WTC11 (cell line): ENCODE data around the gene SLC34A1. TPM values are rescaled to one million over a fixed set of nuclear protein-coding genes. Genes with fewer than 3 reads are reported as not detected.

ENCODE experiments used
- ATAC-seq: fragments of 200-7000 bp; cut with Tn5 transposase; 2 replicates; pipeline ENCODE4 v1.10.0; 2021; ENCODE audit warnings: mild to moderate bottlenecking, moderate library complexity
- CTCF ChIA-PET: fragments of 300-600 bp; sonication (Branson Sonifier 250); formaldehyde crosslinking; loops from one replicate; lab custom pipeline; 2021; ENCODE audit warnings: antibody characterized with exemption; lab: Charles Lee
- POLR2A ChIA-PET: fragments of 350-600 bp; sonication (Branson Sonifier 250); formaldehyde crosslinking; loops from one replicate; lab custom pipeline; 2021; ENCODE audit warnings: antibody characterized with exemption; lab: Charles Lee
- DNase-seq: peaks from one replicate; pipeline ENCODE4 v3.0.0; 2021; ENCODE audit warnings: low spot score
- H3K27ac Mint-ChIP-seq: 2 replicates; pipeline ENCODE4 v1.8.0; 2021; ENCODE audit warnings: mixed read lengths
- H3K27me3 Mint-ChIP-seq: 2 replicates; pipeline ENCODE4 v1.8.0; 2021; ENCODE audit warnings: low read depth, mild to moderate bottlenecking, moderate library complexity, mixed read lengths
- H3K36me3 Mint-ChIP-seq: 2 replicates; pipeline ENCODE4 v1.8.0; 2021; ENCODE audit warnings: mixed read lengths
- H3K4me1 Mint-ChIP-seq: 2 replicates; pipeline ENCODE4 v1.8.0; 2022; ENCODE audit warnings: mixed read lengths
- H3K4me3 Mint-ChIP-seq: 2 replicates; pipeline ENCODE4 v1.8.0; 2021; ENCODE audit warnings: mild to moderate bottlenecking, moderate library complexity, mixed read lengths
- H3K9me3 Mint-ChIP-seq: 2 replicates; pipeline ENCODE4 v1.8.0; 2021; ENCODE audit warnings: mixed read lengths
- EMX1 ChIP-seq: fragments of 250-450 bp; sonication (Bioruptor Pico); IDR thresholded peaks from 2 replicates; pipeline ENCODE4 v1.8.0; 2021; ENCODE audit warnings: mild to moderate bottlenecking
- SMAD3 ChIP-seq: sonication (generic); formaldehyde crosslinking; IDR thresholded peaks from 2 replicates; pipeline ENCODE4 v1.8.0; 2022; ENCODE audit warnings: missing genetic modification reagents, mild to moderate bottlenecking, borderline replicate concordance
- SMAD4 ChIP-seq: sonication (generic); formaldehyde crosslinking; IDR thresholded peaks from 2 replicates; pipeline ENCODE4 v1.8.0; 2022; ENCODE audit warnings: mild to moderate bottlenecking, missing genetic modification reagents
- SOX15 ChIP-seq: fragments of 250-450 bp; sonication (Bioruptor Pico); IDR thresholded peaks from 2 replicates; pipeline ENCODE4 v1.9.0; 2021; ENCODE audit warnings: mild to moderate bottlenecking
- SP1 ChIP-seq: sonication (generic); formaldehyde crosslinking; conservative IDR thresholded peaks from 2 replicates; pipeline ENCODE4 v1.8.1; 2022; ENCODE audit warnings: missing genetic modification reagents
- TEAD4 ChIP-seq: sonication (generic); formaldehyde crosslinking; IDR thresholded peaks from 2 replicates; pipeline ENCODE4 v1.8.0; 2022; ENCODE audit warnings: mild to moderate bottlenecking, missing genetic modification reagents
- ZNF219 ChIP-seq: sonication (generic); formaldehyde crosslinking; IDR thresholded peaks from 2 replicates; pipeline ENCODE4 v1.8.0; 2023; ENCODE audit warnings: missing genetic modification reagents, mild to moderate bottlenecking, borderline replicate concordance
- ZNF317 ChIP-seq: sonication (generic); formaldehyde crosslinking; IDR thresholded peaks from 2 replicates; pipeline ENCODE4 v1.8.1; 2023; ENCODE audit warnings: low read depth, mild to moderate bottlenecking, moderate library complexity, missing genetic modification reagents, borderline replicate concordance
- ZNF416 ChIP-seq: fragments of 250-450 bp; sonication (Bioruptor Pico); IDR thresholded peaks from 2 replicates; pipeline ENCODE4 v1.9.0; 2021; ENCODE audit warnings: mild to moderate bottlenecking, inconsistent platforms
- ZNF423 ChIP-seq: fragments of 250-450 bp; sonication (Bioruptor Pico); IDR thresholded peaks from 2 replicates; pipeline ENCODE4 v2.1.2; 2022; ENCODE audit warnings: mild to moderate bottlenecking, moderate library complexity
- total RNA-seq: library from RNA; stranded (reverse); gene quantifications from 3 replicates; pipeline ENCODE4 v1.2.3, GENCODE V29; 2021
- TF ChIP-seq, protein P1 (sequence below): sonication (generic); formaldehyde crosslinking; IDR thresholded peaks from 2 replicates; pipeline ENCODE4 v1.8.1; 2023; ENCODE audit warnings: mild to moderate bottlenecking, missing genetic modification reagents, borderline replicate concordance
- TF ChIP-seq, protein P2 (sequence below): sonication (generic); formaldehyde crosslinking; IDR thresholded peaks from 2 replicates; pipeline ENCODE4 v1.8.1; 2022; ENCODE audit warnings: mild to moderate bottlenecking, missing genetic modification reagents, moderate library complexity, borderline replicate concordance
- TF ChIP-seq, protein P3 (sequence below): sonication (generic); formaldehyde crosslinking; IDR thresholded peaks from 2 replicates; pipeline ENCODE4 v1.8.0; 2022; ENCODE audit warnings: missing genetic modification reagents
- TF ChIP-seq, protein P4 (sequence below): sonication (generic); formaldehyde crosslinking; IDR thresholded peaks from 2 replicates; pipeline ENCODE4 v1.8.1; 2023; ENCODE audit warnings: mild to moderate bottlenecking, missing genetic modification reagents
- TF ChIP-seq, protein P5 (sequence below): sonication (generic); formaldehyde crosslinking; IDR thresholded peaks from 2 replicates; pipeline ENCODE4 v1.8.0; 2023; ENCODE audit warnings: missing genetic modification reagents
- TF ChIP-seq, protein P6 (sequence below): sonication (generic); formaldehyde crosslinking; IDR thresholded peaks from 2 replicates; pipeline ENCODE4 v1.8.1; 2022; ENCODE audit warnings: low read depth, missing genetic modification reagents, borderline replicate concordance
- TF ChIP-seq, protein P7 (sequence below): fragments of 250-450 bp; sonication (Bioruptor Pico); IDR thresholded peaks from 2 replicates; pipeline ENCODE4 v1.8.0; 2021; ENCODE audit warnings: mild to moderate bottlenecking
- TF ChIP-seq, protein P8 (sequence below): sonication (generic); formaldehyde crosslinking; IDR thresholded peaks from 2 replicates; pipeline ENCODE4 v1.8.0; 2023; ENCODE audit warnings: missing genetic modification reagents, mild to moderate bottlenecking, borderline replicate concordance

SLC34A1 gene
- total RNA-seq, 1 experiment from 2014 or later: not detected

DNA sequence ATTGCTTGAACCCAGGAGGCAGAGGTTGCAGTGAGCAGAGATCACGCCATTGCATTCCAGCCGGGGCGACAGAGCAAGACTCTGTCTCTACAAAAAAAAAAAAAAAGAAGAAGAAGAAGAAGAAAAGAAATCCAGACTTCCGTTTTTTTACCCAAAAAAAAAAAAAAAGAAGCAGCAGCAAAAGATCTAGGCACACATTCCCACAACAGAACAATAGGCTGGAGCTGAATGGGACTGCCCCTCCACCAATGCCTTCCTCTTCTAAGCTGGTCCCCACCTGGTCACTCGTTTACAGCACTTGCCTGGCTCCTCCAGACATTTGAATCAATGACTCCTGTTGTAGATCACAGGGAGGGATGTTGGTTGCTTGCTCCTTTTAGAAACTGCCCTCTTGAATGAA, 31.1 kb upstream of the SLC34A1 start:
- no peak for TF ChIP-seq EMX1 (CRISPR knock-in tag)
- TF ChIP-seq SMAD3 (CRISPR knock-in tag): no peak
- no peak for TF ChIP-seq ZNF416 (CRISPR knock-in tag)
- TF ChIP-seq SMAD4 (CRISPR knock-in tag): no peak
- TF ChIP-seq, protein P1, sequence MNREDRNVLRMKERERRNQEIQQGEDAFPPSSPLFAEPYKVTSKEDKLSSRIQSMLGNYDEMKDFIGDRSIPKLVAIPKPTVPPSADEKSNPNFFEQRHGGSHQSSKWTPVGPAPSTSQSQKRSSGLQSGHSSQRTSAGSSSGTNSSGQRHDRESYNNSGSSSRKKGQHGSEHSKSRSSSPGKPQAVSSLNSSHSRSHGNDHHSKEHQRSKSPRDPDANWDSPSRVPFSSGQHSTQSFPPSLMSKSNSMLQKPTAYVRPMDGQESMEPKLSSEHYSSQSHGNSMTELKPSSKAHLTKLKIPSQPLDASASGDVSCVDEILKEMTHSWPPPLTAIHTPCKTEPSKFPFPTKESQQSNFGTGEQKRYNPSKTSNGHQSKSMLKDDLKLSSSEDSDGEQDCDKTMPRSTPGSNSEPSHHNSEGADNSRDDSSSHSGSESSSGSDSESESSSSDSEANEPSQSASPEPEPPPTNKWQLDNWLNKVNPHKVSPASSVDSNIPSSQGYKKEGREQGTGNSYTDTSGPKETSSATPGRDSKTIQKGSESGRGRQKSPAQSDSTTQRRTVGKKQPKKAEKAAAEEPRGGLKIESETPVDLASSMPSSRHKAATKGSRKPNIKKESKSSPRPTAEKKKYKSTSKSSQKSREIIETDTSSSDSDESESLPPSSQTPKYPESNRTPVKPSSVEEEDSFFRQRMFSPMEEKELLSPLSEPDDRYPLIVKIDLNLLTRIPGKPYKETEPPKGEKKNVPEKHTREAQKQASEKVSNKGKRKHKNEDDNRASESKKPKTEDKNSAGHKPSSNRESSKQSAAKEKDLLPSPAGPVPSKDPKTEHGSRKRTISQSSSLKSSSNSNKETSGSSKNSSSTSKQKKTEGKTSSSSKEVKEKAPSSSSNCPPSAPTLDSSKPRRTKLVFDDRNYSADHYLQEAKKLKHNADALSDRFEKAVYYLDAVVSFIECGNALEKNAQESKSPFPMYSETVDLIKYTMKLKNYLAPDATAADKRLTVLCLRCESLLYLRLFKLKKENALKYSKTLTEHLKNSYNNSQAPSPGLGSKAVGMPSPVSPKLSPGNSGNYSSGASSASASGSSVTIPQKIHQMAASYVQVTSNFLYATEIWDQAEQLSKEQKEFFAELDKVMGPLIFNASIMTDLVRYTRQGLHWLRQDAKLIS (CRISPR knock-in tag): no peak
- TF ChIP-seq, protein P2, sequence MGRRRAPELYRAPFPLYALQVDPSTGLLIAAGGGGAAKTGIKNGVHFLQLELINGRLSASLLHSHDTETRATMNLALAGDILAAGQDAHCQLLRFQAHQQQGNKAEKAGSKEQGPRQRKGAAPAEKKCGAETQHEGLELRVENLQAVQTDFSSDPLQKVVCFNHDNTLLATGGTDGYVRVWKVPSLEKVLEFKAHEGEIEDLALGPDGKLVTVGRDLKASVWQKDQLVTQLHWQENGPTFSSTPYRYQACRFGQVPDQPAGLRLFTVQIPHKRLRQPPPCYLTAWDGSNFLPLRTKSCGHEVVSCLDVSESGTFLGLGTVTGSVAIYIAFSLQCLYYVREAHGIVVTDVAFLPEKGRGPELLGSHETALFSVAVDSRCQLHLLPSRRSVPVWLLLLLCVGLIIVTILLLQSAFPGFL: no peak
- TF ChIP-seq, protein P3, sequence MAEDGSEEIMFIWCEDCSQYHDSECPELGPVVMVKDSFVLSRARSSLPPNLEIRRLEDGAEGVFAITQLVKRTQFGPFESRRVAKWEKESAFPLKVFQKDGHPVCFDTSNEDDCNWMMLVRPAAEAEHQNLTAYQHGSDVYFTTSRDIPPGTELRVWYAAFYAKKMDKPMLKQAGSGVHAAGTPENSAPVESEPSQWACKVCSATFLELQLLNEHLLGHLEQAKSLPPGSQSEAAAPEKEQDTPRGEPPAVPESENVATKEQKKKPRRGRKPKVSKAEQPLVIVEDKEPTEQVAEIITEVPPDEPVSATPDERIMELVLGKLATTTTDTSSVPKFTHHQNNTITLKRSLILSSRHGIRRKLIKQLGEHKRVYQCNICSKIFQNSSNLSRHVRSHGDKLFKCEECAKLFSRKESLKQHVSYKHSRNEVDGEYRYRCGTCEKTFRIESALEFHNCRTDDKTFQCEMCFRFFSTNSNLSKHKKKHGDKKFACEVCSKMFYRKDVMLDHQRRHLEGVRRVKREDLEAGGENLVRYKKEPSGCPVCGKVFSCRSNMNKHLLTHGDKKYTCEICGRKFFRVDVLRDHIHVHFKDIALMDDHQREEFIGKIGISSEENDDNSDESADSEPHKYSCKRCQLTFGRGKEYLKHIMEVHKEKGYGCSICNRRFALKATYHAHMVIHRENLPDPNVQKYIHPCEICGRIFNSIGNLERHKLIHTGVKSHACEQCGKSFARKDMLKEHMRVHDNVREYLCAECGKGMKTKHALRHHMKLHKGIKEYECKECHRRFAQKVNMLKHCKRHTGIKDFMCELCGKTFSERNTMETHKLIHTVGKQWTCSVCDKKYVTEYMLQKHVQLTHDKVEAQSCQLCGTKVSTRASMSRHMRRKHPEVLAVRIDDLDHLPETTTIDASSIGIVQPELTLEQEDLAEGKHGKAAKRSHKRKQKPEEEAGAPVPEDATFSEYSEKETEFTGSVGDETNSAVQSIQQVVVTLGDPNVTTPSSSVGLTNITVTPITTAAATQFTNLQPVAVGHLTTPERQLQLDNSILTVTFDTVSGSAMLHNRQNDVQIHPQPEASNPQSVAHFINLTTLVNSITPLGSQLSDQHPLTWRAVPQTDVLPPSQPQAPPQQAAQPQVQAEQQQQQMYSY (CRISPR knock-in tag): no peak
- TF ChIP-seq, protein P4, sequence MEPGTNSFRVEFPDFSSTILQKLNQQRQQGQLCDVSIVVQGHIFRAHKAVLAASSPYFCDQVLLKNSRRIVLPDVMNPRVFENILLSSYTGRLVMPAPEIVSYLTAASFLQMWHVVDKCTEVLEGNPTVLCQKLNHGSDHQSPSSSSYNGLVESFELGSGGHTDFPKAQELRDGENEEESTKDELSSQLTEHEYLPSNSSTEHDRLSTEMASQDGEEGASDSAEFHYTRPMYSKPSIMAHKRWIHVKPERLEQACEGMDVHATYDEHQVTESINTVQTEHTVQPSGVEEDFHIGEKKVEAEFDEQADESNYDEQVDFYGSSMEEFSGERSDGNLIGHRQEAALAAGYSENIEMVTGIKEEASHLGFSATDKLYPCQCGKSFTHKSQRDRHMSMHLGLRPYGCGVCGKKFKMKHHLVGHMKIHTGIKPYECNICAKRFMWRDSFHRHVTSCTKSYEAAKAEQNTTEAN: no peak
- TF ChIP-seq SOX15 (CRISPR knock-in tag): no peak
- TF ChIP-seq, protein P5, sequence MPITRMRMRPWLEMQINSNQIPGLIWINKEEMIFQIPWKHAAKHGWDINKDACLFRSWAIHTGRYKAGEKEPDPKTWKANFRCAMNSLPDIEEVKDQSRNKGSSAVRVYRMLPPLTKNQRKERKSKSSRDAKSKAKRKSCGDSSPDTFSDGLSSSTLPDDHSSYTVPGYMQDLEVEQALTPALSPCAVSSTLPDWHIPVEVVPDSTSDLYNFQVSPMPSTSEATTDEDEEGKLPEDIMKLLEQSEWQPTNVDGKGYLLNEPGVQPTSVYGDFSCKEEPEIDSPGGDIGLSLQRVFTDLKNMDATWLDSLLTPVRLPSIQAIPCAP (CRISPR knock-in tag): no peak
- TF ChIP-seq ZNF317 (CRISPR knock-in tag): no peak
- TF ChIP-seq, protein P6, sequence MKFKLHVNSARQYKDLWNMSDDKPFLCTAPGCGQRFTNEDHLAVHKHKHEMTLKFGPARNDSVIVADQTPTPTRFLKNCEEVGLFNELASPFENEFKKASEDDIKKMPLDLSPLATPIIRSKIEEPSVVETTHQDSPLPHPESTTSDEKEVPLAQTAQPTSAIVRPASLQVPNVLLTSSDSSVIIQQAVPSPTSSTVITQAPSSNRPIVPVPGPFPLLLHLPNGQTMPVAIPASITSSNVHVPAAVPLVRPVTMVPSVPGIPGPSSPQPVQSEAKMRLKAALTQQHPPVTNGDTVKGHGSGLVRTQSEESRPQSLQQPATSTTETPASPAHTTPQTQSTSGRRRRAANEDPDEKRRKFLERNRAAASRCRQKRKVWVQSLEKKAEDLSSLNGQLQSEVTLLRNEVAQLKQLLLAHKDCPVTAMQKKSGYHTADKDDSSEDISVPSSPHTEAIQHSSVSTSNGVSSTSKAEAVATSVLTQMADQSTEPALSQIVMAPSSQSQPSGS (CRISPR knock-in tag): no peak
- no peak for TF ChIP-seq TEAD4 (CRISPR knock-in tag)
- TF ChIP-seq, protein P7, sequence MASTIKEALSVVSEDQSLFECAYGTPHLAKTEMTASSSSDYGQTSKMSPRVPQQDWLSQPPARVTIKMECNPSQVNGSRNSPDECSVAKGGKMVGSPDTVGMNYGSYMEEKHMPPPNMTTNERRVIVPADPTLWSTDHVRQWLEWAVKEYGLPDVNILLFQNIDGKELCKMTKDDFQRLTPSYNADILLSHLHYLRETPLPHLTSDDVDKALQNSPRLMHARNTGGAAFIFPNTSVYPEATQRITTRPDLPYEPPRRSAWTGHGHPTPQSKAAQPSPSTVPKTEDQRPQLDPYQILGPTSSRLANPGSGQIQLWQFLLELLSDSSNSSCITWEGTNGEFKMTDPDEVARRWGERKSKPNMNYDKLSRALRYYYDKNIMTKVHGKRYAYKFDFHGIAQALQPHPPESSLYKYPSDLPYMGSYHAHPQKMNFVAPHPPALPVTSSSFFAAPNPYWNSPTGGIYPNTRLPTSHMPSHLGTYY (CRISPR knock-in tag): no peak
- no peak for TF ChIP-seq SP1 (CRISPR knock-in tag)
- TF ChIP-seq, protein P8, sequence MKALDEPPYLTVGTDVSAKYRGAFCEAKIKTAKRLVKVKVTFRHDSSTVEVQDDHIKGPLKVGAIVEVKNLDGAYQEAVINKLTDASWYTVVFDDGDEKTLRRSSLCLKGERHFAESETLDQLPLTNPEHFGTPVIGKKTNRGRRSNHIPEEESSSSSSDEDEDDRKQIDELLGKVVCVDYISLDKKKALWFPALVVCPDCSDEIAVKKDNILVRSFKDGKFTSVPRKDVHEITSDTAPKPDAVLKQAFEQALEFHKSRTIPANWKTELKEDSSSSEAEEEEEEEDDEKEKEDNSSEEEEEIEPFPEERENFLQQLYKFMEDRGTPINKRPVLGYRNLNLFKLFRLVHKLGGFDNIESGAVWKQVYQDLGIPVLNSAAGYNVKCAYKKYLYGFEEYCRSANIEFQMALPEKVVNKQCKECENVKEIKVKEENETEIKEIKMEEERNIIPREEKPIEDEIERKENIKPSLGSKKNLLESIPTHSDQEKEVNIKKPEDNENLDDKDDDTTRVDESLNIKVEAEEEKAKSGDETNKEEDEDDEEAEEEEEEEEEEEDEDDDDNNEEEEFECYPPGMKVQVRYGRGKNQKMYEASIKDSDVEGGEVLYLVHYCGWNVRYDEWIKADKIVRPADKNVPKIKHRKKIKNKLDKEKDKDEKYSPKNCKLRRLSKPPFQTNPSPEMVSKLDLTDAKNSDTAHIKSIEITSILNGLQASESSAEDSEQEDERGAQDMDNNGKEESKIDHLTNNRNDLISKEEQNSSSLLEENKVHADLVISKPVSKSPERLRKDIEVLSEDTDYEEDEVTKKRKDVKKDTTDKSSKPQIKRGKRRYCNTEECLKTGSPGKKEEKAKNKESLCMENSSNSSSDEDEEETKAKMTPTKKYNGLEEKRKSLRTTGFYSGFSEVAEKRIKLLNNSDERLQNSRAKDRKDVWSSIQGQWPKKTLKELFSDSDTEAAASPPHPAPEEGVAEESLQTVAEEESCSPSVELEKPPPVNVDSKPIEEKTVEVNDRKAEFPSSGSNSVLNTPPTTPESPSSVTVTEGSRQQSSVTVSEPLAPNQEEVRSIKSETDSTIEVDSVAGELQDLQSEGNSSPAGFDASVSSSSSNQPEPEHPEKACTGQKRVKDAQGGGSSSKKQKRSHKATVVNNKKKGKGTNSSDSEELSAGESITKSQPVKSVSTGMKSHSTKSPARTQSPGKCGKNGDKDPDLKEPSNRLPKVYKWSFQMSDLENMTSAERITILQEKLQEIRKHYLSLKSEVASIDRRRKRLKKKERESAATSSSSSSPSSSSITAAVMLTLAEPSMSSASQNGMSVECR (CRISPR knock-in tag): no peak
- TF ChIP-seq ZNF423 (CRISPR knock-in tag): no peak
- TF ChIP-seq ZNF219 (CRISPR knock-in tag): no peak
- peaks cover 25% of the 10 kb centered on the region for H3K4me1 Mint-ChIP-seq
- ATAC-seq (no peak), DNase-seq (no peak)
- peaks cover 10% of the 10 kb centered on the region for H3K36me3 Mint-ChIP-seq
- H3K27me3 Mint-ChIP-seq: peaks cover 28% of the 10 kb centered on the region
- H3K9me3 Mint-ChIP-seq: peaks cover 14% of the 10 kb centered on the region
- peak overlapping the region; percentile 42 for H3K4me3 Mint-ChIP-seq
- ChIA-PET POLR2A (no interaction called here), CTCF (interaction anchor here (0.6 to 4.7 kb wide), 9 partner anchors 14 to 104 kb away, joined by 4 to 51 read pairs (median 7); partner anchors contain the start of gene GRK6)
- H3K27ac Mint-ChIP-seq: no peak overlapping the region
